Progenitor cell of endocrine pancreas (in vitro differentiated cells): Measurements from ENCODE around the gene OR10A5. TPM values are rescaled to one million over a fixed set of nuclear protein-coding genes. Genes with fewer than 3 reads are reported as not detected.

Experiments
- DNase-seq: peaks from one replicate; pipeline ENCODE4 v3.0.0; 2021; ENCODE audit warnings: low spot score; ENCODE audit not compliant: unreplicated experiment
- H3K27ac Mint-ChIP-seq: 2 replicates; pipeline ENCODE4 v1.8.0; 2021; ENCODE audit warnings: mild to moderate bottlenecking, moderate library complexity, mixed read lengths
- H3K27me3 Mint-ChIP-seq: 2 replicates; pipeline ENCODE4 v1.8.0; 2021; ENCODE audit warnings: mixed read lengths
- H3K36me3 Mint-ChIP-seq: 2 replicates; pipeline ENCODE4 v1.8.0; 2022; ENCODE audit warnings: mixed read lengths; ENCODE audit not compliant: insufficient read depth
- H3K4me1 Mint-ChIP-seq: 2 replicates; pipeline ENCODE4 v1.8.0; 2021; ENCODE audit warnings: low read depth, mixed read lengths
- H3K4me3 Mint-ChIP-seq: 2 replicates; pipeline ENCODE4 v1.8.0; 2021; ENCODE audit warnings: low read depth, mild to moderate bottlenecking, moderate library complexity, mixed read lengths
- H3K9me3 Mint-ChIP-seq: 2 replicates; pipeline ENCODE4 v1.8.0; 2021; ENCODE audit warnings: low read depth, mixed read lengths
- CTCF ChIP-seq: fragments of 200-600 bp; sonication (generic); IDR thresholded peaks from one replicate; pipeline ENCODE4 v1.5.0; 2021; ENCODE audit warnings: antibody characterized with exemption, mild to moderate bottlenecking; ENCODE audit not compliant: unreplicated experiment
- total RNA-seq: library from RNA; stranded (reverse); gene quantifications from 2 replicates; pipeline ENCODE4 v1.2.1, GENCODE V29; 2021

Gene OR10A5
- total RNA-seq, 1 donor from 2014 or later = not detected

- Mint-ChIP-seq H3K36me3 (no peaks in the 10 kb centered on the region), H3K4me1 (no peaks in the 10 kb centered on the region), H3K27ac (no peak overlapping the region), H3K27me3 (no peaks in the 10 kb centered on the region), H3K9me3 (no peaks in the 10 kb centered on the region), H3K4me3 (no peak overlapping the region)
- TF ChIP-seq CTCF = no peak
- DNase-seq = no peak
Measured at GRCh38 chr11:6888830-6889229, 43.3 kb downstream of the OR10A5 start.

DNA sequence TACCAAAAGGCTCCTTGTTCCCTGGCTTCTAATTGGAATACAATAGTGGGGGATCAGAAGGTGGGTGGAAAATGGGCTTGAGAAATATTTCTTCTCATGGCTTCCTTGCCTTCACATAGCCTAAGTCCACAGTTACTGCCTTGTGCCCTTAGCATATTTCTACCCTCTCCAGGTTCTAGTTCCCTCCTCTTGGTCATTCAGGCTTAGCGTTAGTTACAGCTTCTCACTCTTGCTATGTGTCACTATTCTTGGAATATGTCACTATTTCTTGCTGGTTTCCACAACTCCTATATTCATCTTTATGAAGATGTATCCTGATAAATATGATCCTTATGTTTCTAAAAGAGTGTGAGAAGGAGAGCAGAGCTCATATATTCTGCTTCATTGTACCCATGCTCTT is 44.4 kb downstream of the OR10A5 start:
- Mint-ChIP-seq H3K4me1 (no peaks in the 10 kb centered on the region), H3K4me3 (no peak overlapping the region), H3K27ac (no peak overlapping the region), H3K27me3 (no peaks in the 10 kb centered on the region), H3K36me3 (no peaks in the 10 kb centered on the region), H3K9me3 (no peaks in the 10 kb centered on the region)
- no peak for TF ChIP-seq CTCF
- no peak for DNase-seq

DNA sequence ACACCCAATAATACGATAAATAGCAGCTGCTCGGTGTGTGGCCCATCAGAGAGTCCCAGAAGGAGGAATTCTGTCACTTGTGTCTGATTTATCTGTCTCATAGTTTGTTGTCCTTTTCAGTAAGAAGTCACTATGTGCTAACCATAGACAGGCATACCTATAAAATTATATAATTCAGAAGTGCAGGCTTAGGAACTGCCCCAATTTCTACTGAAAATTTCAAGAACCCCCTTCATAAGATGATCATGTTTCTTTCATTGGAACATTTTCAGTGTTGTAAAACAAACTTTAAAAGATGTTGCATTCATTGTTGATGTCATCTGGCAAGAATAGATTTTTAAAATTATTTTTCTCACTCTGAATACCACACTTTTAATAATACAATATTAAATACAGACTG is 46.9 kb downstream of the OR10A5 start, which contains the start of gene OR2D2:
Gene OR2D2 (minus strand): TSS at position 101 of the 400 bp plus-strand sequence. CDS start 0 bp downstream, at position 101.
- Mint-ChIP-seq H3K27me3 (no peaks in the 10 kb centered on the region), H3K4me3 (no peak within 1 kb of the TSS), H3K9me3 (no peaks in the 10 kb centered on the region), H3K27ac (no peak within 1 kb of the TSS), H3K36me3 (no peaks in the 10 kb centered on the region), H3K4me1 (no peaks in the 10 kb centered on the region)
- DNase-seq = no peak
- TF ChIP-seq CTCF = no peak

- Mint-ChIP-seq H3K36me3 (no peaks in the 10 kb centered on the region), H3K27me3 (no peaks in the 10 kb centered on the region), H3K4me1 (no peaks in the 10 kb centered on the region), H3K4me3 (no peak overlapping the region), H3K27ac (no peak overlapping the region), H3K9me3 (no peaks in the 10 kb centered on the region)
- DNase-seq = no peak
- TF ChIP-seq CTCF = no peak
Measured at GRCh38 chr11:6894097-6894496, 48.6 kb downstream of the OR10A5 start.

DNA sequence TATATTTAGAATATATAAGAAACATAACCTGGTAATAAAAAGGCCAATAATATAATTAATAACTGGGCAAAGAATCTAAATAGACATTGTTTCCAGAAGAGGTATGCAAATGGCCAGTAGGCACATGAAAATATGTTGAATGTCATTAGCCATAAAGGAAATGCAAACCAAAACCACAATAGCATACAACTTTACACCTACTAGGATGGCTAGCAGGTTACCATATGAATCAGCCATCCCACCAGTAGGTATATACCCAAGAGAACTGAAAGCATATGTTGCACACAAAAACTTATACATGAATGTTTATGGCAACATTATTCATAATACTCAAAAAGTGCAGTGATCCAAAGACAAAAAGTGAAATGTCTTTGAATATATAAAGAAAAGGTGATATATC is 49.5 kb downstream of the OR10A5 start:
- Mint-ChIP-seq H3K4me3 (no peak overlapping the region), H3K36me3 (no peaks in the 10 kb centered on the region), H3K27me3 (no peaks in the 10 kb centered on the region), H3K27ac (no peak overlapping the region), H3K9me3 (no peaks in the 10 kb centered on the region), H3K4me1 (no peaks in the 10 kb centered on the region)
- no peak for TF ChIP-seq CTCF
- no peak for DNase-seq

Other genes with a start within 250 kb of the OR10A5 start
- gene RRP8, start 242.1 kb upstream of the OR10A5 start, total RNA-seq = 18.8 and 21.7 TPM in 2 replicates
- 127 and 133 TPM in 2 replicates for gene ILK, start 241.9 kb upstream of the OR10A5 start, total RNA-seq
- gene TAF10, start 233.5 kb upstream of the OR10A5 start, total RNA-seq = 148 and 160 TPM in 2 replicates
- gene TPP1, start 226.3 kb upstream of the OR10A5 start, total RNA-seq = 54.4 and 59.9 TPM in 2 replicates
- 54.7 and 61.4 TPM in 2 replicates for gene DCHS1, start 189.9 kb upstream of the OR10A5 start, total RNA-seq
- gene MRPL17, start 162.3 kb upstream of the OR10A5 start, total RNA-seq = 36.5 and 41.3 TPM in 2 replicates
- gene OR2AG2, start 73.7 kb upstream of the OR10A5 start, total RNA-seq = 0.48 and 1.0 TPM in 2 replicates
- gene OR2AG1, start 62.7 kb upstream of the OR10A5 start, total RNA-seq = not detected in 2 replicates
- gene OR6A2, start 46.0 kb upstream of the OR10A5 start, total RNA-seq = 0.13 and 0.24 TPM in 2 replicates
- gene OR10A2, start 17.4 kb downstream of the OR10A5 start, total RNA-seq = not detected in 2 replicates
- gene OR10A4, start 30.9 kb downstream of the OR10A5 start, total RNA-seq = not detected in 2 replicates
- gene OR2D2, start 46.8 kb downstream of the OR10A5 start, total RNA-seq = 0.53 TPM in 1 of 2 replicates, not detected in the other
- gene OR2D3, start 75.3 kb downstream of the OR10A5 start, total RNA-seq = not detected in 2 replicates
- gene ZNF215, start 80.7 kb downstream of the OR10A5 start, total RNA-seq = 3.8 and 4.9 TPM in 2 replicates
- gene ZNF214, start 174.7 kb downstream of the OR10A5 start, total RNA-seq = 10.8 and 11.4 TPM in 2 replicates
- gene NLRP14, start 174.8 kb downstream of the OR10A5 start, total RNA-seq = 0.26 and 0.29 TPM in 2 replicates
- 0.14 TPM in 1 of 2 replicates, not detected in the other for gene RBMXL2, start 243.3 kb downstream of the OR10A5 start, total RNA-seq